MCF 10A (cell line): ENCODE measurements around the gene PHACTR2. TPM values are rescaled to one million over a fixed set of nuclear protein-coding genes. Genes with fewer than 3 reads are reported as not detected.

Experiments used
- BruUV-seq: library from RNA; stranded (reverse); fragments of 400-500 nt; replicated peaks from 2 replicates; lab custom pipeline; 2021; lab: Mats Ljungman, UMichigan
- CTCF ChIA-PET: fragments of 300-600 bp; sonication (Branson Sonifier 250); formaldehyde crosslinking; extraction: SDS; loops from one replicate; lab custom pipeline; 2021; ENCODE audit warnings: antibody characterized with exemption, inconsistent platforms; lab: Yijun Ruan, JAX
- POLR2A ChIA-PET: fragments of 300-600, 350-650 bp; sonication (Branson Sonifier 250); formaldehyde crosslinking; extraction: SDS; loops from one replicate; lab custom pipeline; 2020; ENCODE audit warnings: antibody characterized with exemption, inconsistent platforms; lab: Yijun Ruan, JAX
- DNase-seq: peaks from one replicate; pipeline ENCODE4 v3.0.0-alpha.2; 2018; ENCODE audit not compliant: unreplicated experiment
- H3K27ac Mint-ChIP-seq: one replicate; pipeline ENCODE4 v1.8.0; 2022; ENCODE audit warnings: mild to moderate bottlenecking, low read depth, mixed read lengths; ENCODE audit not compliant: unreplicated experiment
- H3K27me3 Mint-ChIP-seq: one replicate; pipeline ENCODE4 v1.8.0; 2022; ENCODE audit warnings: mixed read lengths; ENCODE audit not compliant: insufficient read depth, unreplicated experiment
- H3K36me3 Mint-ChIP-seq: one replicate; pipeline ENCODE4 v1.8.0; 2022; ENCODE audit warnings: mild to moderate bottlenecking, moderate library complexity, mixed read lengths; ENCODE audit not compliant: insufficient read depth, unreplicated experiment
- H3K4me1 Mint-ChIP-seq: one replicate; pipeline ENCODE4 v1.8.0; 2022; ENCODE audit warnings: mixed read lengths; ENCODE audit not compliant: insufficient read depth, unreplicated experiment
- H3K4me3 Mint-ChIP-seq: one replicate; pipeline ENCODE4 v1.8.0; 2022; ENCODE audit warnings: mild to moderate bottlenecking, moderate library complexity, mixed read lengths; ENCODE audit not compliant: unreplicated experiment
- H3K9me3 Mint-ChIP-seq: one replicate; pipeline ENCODE4 v1.8.0; 2022; ENCODE audit warnings: mixed read lengths; ENCODE audit not compliant: unreplicated experiment
- CTCF ChIP-seq: fragments of 200-600 bp; IDR thresholded peaks from one replicate; pipeline ENCODE4 v1.8.0; 2022; ENCODE audit warnings: antibody characterized with exemption, mild to moderate bottlenecking; ENCODE audit not compliant: unreplicated experiment
- intact Hi-C: fragments of 100-400 bp; cut with micrococcal nuclease; formaldehyde crosslinking; loops from 2 replicates; pipeline ENCODE4 v1.14.1; 2022
- total RNA-seq: library from RNA; stranded (reverse); gene quantifications from 2 replicates; pipeline ENCODE4 v1.2.3, GENCODE V29; 2022

PHACTR2 gene
- total RNA-seq, 1 experiment from 2014 or later = 34.4 TPM

DNA sequence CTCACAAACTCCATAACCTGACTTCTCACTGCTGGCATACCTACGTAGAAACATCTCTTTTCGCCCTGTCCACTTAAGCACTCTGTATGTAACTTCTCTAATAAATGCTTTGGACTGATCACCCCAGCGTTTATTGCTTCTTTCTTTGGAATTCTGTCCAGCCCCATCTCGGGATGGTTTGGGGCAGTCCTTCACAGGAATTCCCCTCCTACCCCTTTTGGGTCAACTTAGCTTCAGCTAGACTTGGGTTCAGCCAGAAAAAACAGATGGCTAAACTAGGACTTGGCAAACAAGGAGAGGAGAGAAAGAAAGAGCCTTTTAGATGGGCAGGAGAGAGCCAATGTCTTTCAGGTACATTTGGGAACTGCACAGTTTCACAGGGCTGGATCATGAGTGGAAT lies 161.4 kb downstream of the PHACTR2 start:
- TF ChIP-seq CTCF = no peak
- ChIA-PET CTCF (interaction anchor here (0.5 to 0.6 kb wide), 2 partner anchors 134 to 1337 kb away, joined by 3 read pairs; no protein-coding TSS in a partner anchor), POLR2A (no interaction called here)
- BruUV-seq = no TSS peak
- no peak overlapping the region for H3K27ac Mint-ChIP-seq
- intact Hi-C loops = no loop called here
- peaks cover 8% of the 10 kb centered on the region for H3K36me3 Mint-ChIP-seq
- no peaks in the 10 kb centered on the region for H3K4me1 Mint-ChIP-seq
- DNase-seq = no peak
- H3K4me3 Mint-ChIP-seq = no peak overlapping the region
- H3K9me3 Mint-ChIP-seq = no peaks in the 10 kb centered on the region
- no peaks in the 10 kb centered on the region for H3K27me3 Mint-ChIP-seq

- Mint-ChIP-seq H3K4me1 (no peaks in the 10 kb centered on the region), H3K27ac (no peak overlapping the region), H3K4me3 (no peak overlapping the region), H3K9me3 (no peaks in the 10 kb centered on the region), H3K36me3 (peaks cover 23% of the 10 kb centered on the region), H3K27me3 (no peaks in the 10 kb centered on the region)
- no peak for TF ChIP-seq CTCF
- intact Hi-C loops = loop anchor here (10.0 kb wide), 1 partner anchor 164 kb away; the partner anchor contains the start of gene PLAGL1
- ChIA-PET POLR2A (no interaction called here), CTCF (no interaction called here)
- no peak for DNase-seq
- no TSS peak for BruUV-seq
Measured at GRCh38 chr6:143840595-143841265, 163.0 kb downstream of the PHACTR2 start.

DNA sequence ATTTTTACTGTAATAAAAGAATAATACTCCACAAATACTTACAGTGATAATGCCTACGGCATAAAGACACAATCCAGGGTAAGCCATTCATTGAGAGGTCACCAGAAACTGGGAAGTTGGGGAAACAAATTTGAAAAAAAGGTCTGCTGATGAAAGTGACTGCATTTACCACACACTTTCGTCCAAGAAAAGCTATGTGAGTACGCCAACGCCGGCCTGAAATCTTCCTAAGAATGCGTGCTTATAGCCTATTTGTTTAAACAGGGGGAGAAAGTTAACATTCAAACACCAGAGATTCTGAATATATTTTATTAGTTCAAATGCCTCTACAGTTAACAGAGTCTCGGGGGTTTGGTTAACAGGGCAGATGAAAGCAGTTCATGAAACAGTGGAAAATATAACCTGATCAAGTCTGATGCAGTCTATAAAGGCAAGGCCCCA lies 164.7 kb downstream of the PHACTR2 start:
- DNase-seq = no peak
- no peaks in the 10 kb centered on the region for H3K9me3 Mint-ChIP-seq
- BruUV-seq = TSS peak; percentile 97
- peaks cover 41% of the 10 kb centered on the region for H3K36me3 Mint-ChIP-seq
- CTCF ChIA-PET = interaction anchor here (0.7 to 1.1 kb wide), 3 partner anchors 37 to 267 kb away, joined by 3 to 5 read pairs (median 3); no protein-coding TSS in a partner anchor
- intact Hi-C loops = loop anchor here (2.0 to 10.0 kb wide), 2 partner anchors 162 to 166 kb away; partner anchors contain the start of genes PHACTR2 and PLAGL1
- peak overlapping the region; percentile 95 for H3K27ac Mint-ChIP-seq
- no peaks in the 10 kb centered on the region for H3K27me3 Mint-ChIP-seq
- H3K4me1 Mint-ChIP-seq = no peaks in the 10 kb centered on the region
- POLR2A ChIA-PET = interaction anchor here (0.6 to 3.1 kb wide), 20 partner anchors 8 to 1371 kb away, joined by 3 to 48 read pairs (median 4); partner anchors contain the start of genes PHACTR2 and PLAGL1
- TF ChIP-seq CTCF = no peak
- H3K4me3 Mint-ChIP-seq = peak overlapping the region; percentile 96
